IMR-90 (cell line): ENCODE data around the gene COL25A1. TPM values are rescaled to one million over a fixed set of nuclear protein-coding genes. Genes with fewer than 3 reads are reported as not detected.

ENCODE experiments used
- ATAC-seq: fragments of 200-7000 bp; cut with Tn5 transposase; 2 replicates; pipeline ENCODE4 v1.9.1; 2020; ENCODE audit warnings: low read depth, mild to moderate bottlenecking, moderate library complexity
- BruUV-seq: library from RNA; stranded (reverse); fragments of 400-500 nt; replicated peaks from 2 replicates; lab custom pipeline; 2021; lab: Mats Ljungman, UMichigan
- CTCF ChIA-PET: fragments of 300-600 bp; formaldehyde crosslinking; extraction: SDS; loops from one replicate; lab custom pipeline; 2021; ENCODE audit warnings: antibody characterized with exemption; lab: Yijun Ruan, JAX
- POLR2A ChIA-PET: fragments of 300-600 bp; sonication (Branson Sonifier 250); formaldehyde crosslinking; loops from one replicate; lab custom pipeline; 2022; ENCODE audit warnings: antibody characterized with exemption; ENCODE audit not compliant: unreplicated experiment; lab: Charles Lee
- DNase-seq: peaks from one replicate; pipeline ENCODE4 v3.0.0; 2013
- H2AFZ ChIP-seq: replicated peaks from 2 replicates; pipeline ENCODE3; 2013; ENCODE audit warnings: low read length, mild to moderate bottlenecking; ENCODE audit not compliant: poor library complexity
- H2AK5ac ChIP-seq: 2 replicates; pipeline ENCODE4 v1.6.1; 2013; ENCODE audit warnings: low read depth, low read length, inconsistent platforms
- H2AK9ac ChIP-seq: replicated peaks from 2 replicates; pipeline ENCODE3; 2013; ENCODE audit warnings: mild to moderate bottlenecking, low read depth, low read length, moderate library complexity; ENCODE audit not compliant: poor library complexity
- H2BK120ac ChIP-seq: 2 replicates; pipeline ENCODE4 v1.6.1; 2013; ENCODE audit warnings: low read depth, low read length, inconsistent platforms
- H2BK15ac ChIP-seq: 3 replicates; pipeline ENCODE4 v1.6.1; 2013; ENCODE audit warnings: low read depth, low read length, inconsistent platforms
- H2BK20ac ChIP-seq: 2 replicates; pipeline ENCODE4 v1.6.1; 2013; ENCODE audit warnings: low read depth, mild to moderate bottlenecking, inconsistent platforms, low read length, moderate library complexity
- H2BK5ac ChIP-seq: 2 replicates; pipeline ENCODE4 v1.6.1; 2013; ENCODE audit warnings: mild to moderate bottlenecking, low read depth, low read length, inconsistent platforms; ENCODE audit not compliant: poor library complexity, severe bottlenecking
- H3K14ac ChIP-seq: replicated peaks from 2 replicates; pipeline ENCODE4 v1.6.1; 2013; ENCODE audit warnings: low read depth, low read length, inconsistent platforms
- H3K18ac ChIP-seq: 2 replicates; pipeline ENCODE4 v1.6.1; 2013; ENCODE audit warnings: low read depth, low read length, control low read depth
- H3K23ac ChIP-seq: 2 replicates; pipeline ENCODE4 v1.6.1; 2013; ENCODE audit warnings: low read depth, low read length, inconsistent platforms
- H3K27ac ChIP-seq: 2 replicates; pipeline ENCODE4 v1.5.1; 2013; ENCODE audit warnings: mild to moderate bottlenecking, control low read depth, low read length; ENCODE audit not compliant: insufficient read depth
- H3K27me3 ChIP-seq: 2 replicates; pipeline ENCODE4 v1.6.1; 2013; ENCODE audit warnings: low read length; ENCODE audit not compliant: control insufficient read depth, insufficient read depth
- H3K36me3 ChIP-seq: 2 replicates; pipeline ENCODE4 v1.6.1; 2013; ENCODE audit warnings: low read length, mixed read lengths; ENCODE audit not compliant: control insufficient read depth, insufficient read depth
- H3K4ac ChIP-seq: 2 replicates; pipeline ENCODE4 v1.6.1; 2013; ENCODE audit warnings: low read depth, low read length, inconsistent platforms
- H3K4me1 ChIP-seq: 2 replicates; pipeline ENCODE4 v1.6.1; 2013; ENCODE audit warnings: low read length, mixed read lengths; ENCODE audit not compliant: control insufficient read depth, insufficient read depth
- H3K4me2 ChIP-seq: 2 replicates; pipeline ENCODE4 v1.6.1; 2013; ENCODE audit warnings: low read depth, mild to moderate bottlenecking, control low read depth, low read length, moderate library complexity
- H3K4me3 ChIP-seq: 2 replicates; pipeline ENCODE4 v1.5.1; 2013; ENCODE audit warnings: low read depth, mild to moderate bottlenecking, control low read depth, low read length, moderate library complexity; ENCODE audit not compliant: insufficient read depth
- H3K56ac ChIP-seq: 2 replicates; pipeline ENCODE4 v1.6.1; 2013; ENCODE audit warnings: low read length, inconsistent platforms; ENCODE audit not compliant: insufficient read depth; ENCODE audit errors: extremely low read depth
- H3K79me1 ChIP-seq, 2 experiments: 2 replicates each; pipeline ENCODE4 v1.6.1; 2013; ENCODE audit warnings: low read length in 2 of 2, inconsistent platforms in 1 of 2, low read depth in 1 of 2
- H3K9ac ChIP-seq: 2 replicates; pipeline ENCODE4 v1.6.1; 2013; ENCODE audit warnings: low read depth, low read length, control low read depth
- H3K9me1 ChIP-seq: 2 replicates; pipeline ENCODE4 v1.6.1; 2013; ENCODE audit warnings: low read length, inconsistent platforms; ENCODE audit not compliant: insufficient read depth
- H3K9me3 ChIP-seq: 2 replicates; pipeline ENCODE4 v1.6.1; 2013; ENCODE audit warnings: low read length; ENCODE audit not compliant: control insufficient read depth, insufficient read depth
- H4K20me1 ChIP-seq: 2 replicates; pipeline ENCODE4 v1.6.1; 2013; ENCODE audit warnings: low read length, inconsistent platforms; ENCODE audit not compliant: insufficient read depth
- H4K5ac ChIP-seq: 2 replicates; pipeline ENCODE4 v1.6.1; 2013; ENCODE audit warnings: mild to moderate bottlenecking, low read depth, low read length, control low read depth
- H4K8ac ChIP-seq, 2 experiments: 2 replicates each; pipeline ENCODE4 v1.6.1; 2013; ENCODE audit warnings: low read depth in 2 of 2, low read length in 2 of 2, control low read depth in 1 of 2, inconsistent platforms in 1 of 2
- H4K91ac ChIP-seq: 2 replicates; pipeline ENCODE4 v1.6.1; 2013; ENCODE audit warnings: low read depth, low read length, inconsistent platforms; ENCODE audit not compliant: insufficient read depth
- BHLHE40 ChIP-seq: fragments of 150-350 bp; IDR thresholded peaks from 2 replicates; pipeline ENCODE4 v1.6.1; 2016; ENCODE audit warnings: mild to moderate bottlenecking, low read depth, low read length
- CEBPB ChIP-seq: IDR thresholded peaks from 2 replicates; pipeline ENCODE4 v1.6.1; 2012; ENCODE audit warnings: low read depth, low read length, improper control_type of control experiment
- CHD1 ChIP-seq: IDR thresholded peaks from 2 replicates; pipeline ENCODE4 v1.6.1; 2012; ENCODE audit warnings: low read depth, low read length, improper control_type of control experiment
- MAFK ChIP-seq: IDR thresholded peaks from 2 replicates; pipeline ENCODE4 v1.6.1; 2012; ENCODE audit warnings: low read depth, low read length, improper control_type of control experiment
- MAZ ChIP-seq: IDR thresholded peaks from 2 replicates; pipeline ENCODE4 v1.6.1; 2012; ENCODE audit warnings: low read depth, mild to moderate bottlenecking, low read length, improper control_type of control experiment, moderate library complexity, borderline replicate concordance
- MXI1 ChIP-seq: IDR thresholded peaks from 2 replicates; pipeline ENCODE4 v1.6.1; 2012; ENCODE audit warnings: low read depth, mild to moderate bottlenecking, low read length, moderate library complexity, borderline replicate concordance
- NFE2L2 ChIP-seq: fragments of 150-350 bp; IDR thresholded peaks from 2 replicates; pipeline ENCODE4 v1.6.1; 2016; ENCODE audit warnings: low read depth, mild to moderate bottlenecking, low read length
- POLR2A ChIP-seq: IDR thresholded peaks from 2 replicates; pipeline ENCODE4 v1.6.1; 2012; ENCODE audit warnings: mild to moderate bottlenecking, low read depth, low read length
- RAD21 ChIP-seq: IDR thresholded peaks from 2 replicates; pipeline ENCODE4 v1.6.1; 2012; ENCODE audit warnings: low read length, improper control_type of control experiment
- SMC3 ChIP-seq: fragments of 150-350 bp; IDR thresholded peaks from 2 replicates; pipeline ENCODE4 v1.6.1; 2016; ENCODE audit warnings: low read depth, mild to moderate bottlenecking, antibody characterized with exemption, low read length, moderate library complexity
- whole genome bisulfite sequencing, 2 experiments: methylation state at CpG; one replicate each; pipeline versions ENCODE4 v1.1.5 to v1.1.7; 2013; ENCODE audit warnings: missing lambda C conversion rate in 2 of 2; ENCODE audit not compliant: insufficient read length in 1 of 2; ENCODE audit errors: extremely low coverage in 2 of 2; 5-methylcytosine and 5-hydroxymethylcytosine counted together
- dilution Hi-C: fragments of 300-500 bp; cut with HindIII; formaldehyde crosslinking; loops from one replicate; pipeline ENCODE4 v1.14.3; 2018; ENCODE audit warnings: low sequenced_read_pairs; ENCODE audit not compliant: unreplicated experiment
- in situ Hi-C: fragments of 300-500 bp; cut with MboI; formaldehyde crosslinking; loops from 3 replicates; pipeline ENCODE4 v1.14.3; 2019; ENCODE audit warnings: low sequenced_read_pairs, inconsistent platforms, mixed read lengths
- intact Hi-C: fragments of 100-400 bp; cut with micrococcal nuclease; formaldehyde crosslinking; loops from 2 replicates; pipeline ENCODE4 v1.10.0; 2022
- polyA plus RNA-seq, 3 experiments: library from polyadenylated mRNA; depleted of rRNA; stranded (reverse); fragments of >200 nt; gene quantifications; 2 replicates each; pipeline ENCODE4 v1.2.3, GENCODE V29; 2012; ENCODE audit warnings: low replicate concordance in 1 of 3
- total RNA-seq: library from RNA; depleted of rRNA; stranded (reverse); fragments of >200 nt; gene quantifications from 2 replicates; pipeline ENCODE4 v1.2.3, GENCODE V29; 2012
- TF ChIP-seq, protein P1 (sequence below): fragments of 150-350 bp; IDR thresholded peaks from 2 replicates; pipeline ENCODE4 v1.6.1; 2016; ENCODE audit warnings: low read depth, mild to moderate bottlenecking, low read length, moderate library complexity, borderline replicate concordance
- TF ChIP-seq, protein P2 (sequence below): fragments of 150-350 bp; IDR thresholded peaks from 2 replicates; pipeline ENCODE4 v1.6.1; 2017; ENCODE audit warnings: mild to moderate bottlenecking, antibody characterized with exemption, low read length, low read depth

Gene COL25A1
- total and polyA plus RNA-seq, 2 of the 4 experiments (the other 2 are of a cell fraction): under 0.01 to 0.05 TPM

DNA sequence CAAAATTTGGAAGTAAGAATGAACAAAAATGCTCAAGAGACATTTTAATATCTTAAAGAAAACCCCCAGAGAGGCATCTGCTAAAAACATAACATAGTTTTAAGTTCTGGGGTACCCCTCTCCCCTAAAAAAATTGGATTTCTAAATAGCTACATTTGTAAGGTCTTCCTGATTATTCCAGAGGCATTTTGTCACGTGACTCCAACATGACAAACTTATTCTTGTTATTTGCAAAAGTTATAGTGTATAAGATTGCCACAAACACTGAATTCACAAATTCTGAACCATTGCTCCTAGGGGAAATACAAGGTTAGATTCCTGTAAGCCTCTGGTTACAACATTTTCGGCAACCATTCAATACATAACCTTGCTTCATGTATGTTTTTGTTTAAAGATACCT lies 73.4 kb downstream of the COL25A1 start:
- Histone ChIP-seq H3K4me1 (no peaks in the 10 kb centered on the region), H3K79me1 (no peaks in the 10 kb centered on the region), H4K20me1 (no peaks in the 10 kb centered on the region), H3K23ac (no peak overlapping the region), H3K4me2 (no peak overlapping the region), H2AK9ac (no peak overlapping the region), H3K4me3 (no peak overlapping the region), H4K91ac (no peak overlapping the region), H3K27ac (no peak overlapping the region), H2BK20ac (no peak overlapping the region), H3K18ac (no peak overlapping the region), H2BK5ac (no peak overlapping the region), H2AFZ (no peak overlapping the region), H2AK5ac (no peak overlapping the region), H2BK120ac (no peak overlapping the region), H3K36me3 (no peaks in the 10 kb centered on the region), H4K8ac (no peak overlapping the region), H3K27me3 (no peaks in the 10 kb centered on the region), H3K4ac (no peak overlapping the region), H3K9me3 (no peaks in the 10 kb centered on the region), H2BK15ac (no peak overlapping the region), H3K9me1 (no peaks in the 10 kb centered on the region), H3K9ac (no peak overlapping the region), H3K56ac (no peak overlapping the region), H3K14ac (no peak overlapping the region), H4K5ac (no peak overlapping the region)
- TF ChIP-seq, protein P1, sequence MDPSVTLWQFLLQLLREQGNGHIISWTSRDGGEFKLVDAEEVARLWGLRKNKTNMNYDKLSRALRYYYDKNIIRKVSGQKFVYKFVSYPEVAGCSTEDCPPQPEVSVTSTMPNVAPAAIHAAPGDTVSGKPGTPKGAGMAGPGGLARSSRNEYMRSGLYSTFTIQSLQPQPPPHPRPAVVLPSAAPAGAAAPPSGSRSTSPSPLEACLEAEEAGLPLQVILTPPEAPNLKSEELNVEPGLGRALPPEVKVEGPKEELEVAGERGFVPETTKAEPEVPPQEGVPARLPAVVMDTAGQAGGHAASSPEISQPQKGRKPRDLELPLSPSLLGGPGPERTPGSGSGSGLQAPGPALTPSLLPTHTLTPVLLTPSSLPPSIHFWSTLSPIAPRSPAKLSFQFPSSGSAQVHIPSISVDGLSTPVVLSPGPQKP: no peak
- no peak for TF ChIP-seq MAFK
- TF ChIP-seq BHLHE40: no peak
- TF ChIP-seq NFE2L2: no peak
- TF ChIP-seq, protein P2, sequence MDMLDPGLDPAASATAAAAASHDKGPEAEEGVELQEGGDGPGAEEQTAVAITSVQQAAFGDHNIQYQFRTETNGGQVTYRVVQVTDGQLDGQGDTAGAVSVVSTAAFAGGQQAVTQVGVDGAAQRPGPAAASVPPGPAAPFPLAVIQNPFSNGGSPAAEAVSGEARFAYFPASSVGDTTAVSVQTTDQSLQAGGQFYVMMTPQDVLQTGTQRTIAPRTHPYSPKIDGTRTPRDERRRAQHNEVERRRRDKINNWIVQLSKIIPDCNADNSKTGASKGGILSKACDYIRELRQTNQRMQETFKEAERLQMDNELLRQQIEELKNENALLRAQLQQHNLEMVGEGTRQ: no peak
- TF ChIP-seq RAD21: no peak
- TF ChIP-seq CEBPB: no peak
- no peak for TF ChIP-seq MAZ
- no peak for TF ChIP-seq SMC3
- no peak for TF ChIP-seq POLR2A
- TF ChIP-seq CHD1: no peak
- no peak for TF ChIP-seq MXI1
- dilution Hi-C loops (no loop called here), in situ Hi-C loops (no loop called here), intact Hi-C loops (no loop called here)
- no peak for ATAC-seq
- CTCF ChIA-PET: no interaction called here
- no TSS peak for BruUV-seq
- WGBS, 2 experiments: no CpG with 5 or more reads among the region's 2 CpGs
- POLR2A ChIA-PET: no interaction called here
- DNase-seq: no peak
